IgD-negative memory B cell (primary cell): Measurements from ENCODE around the gene SMYD4. TPM values are rescaled to one million over a fixed set of nuclear protein-coding genes. Genes with fewer than 3 reads are reported as not detected.
"Not testable (repeated sequence)": the region's sequence is repeated elsewhere in the genome, so short reads cannot be mapped to it uniquely, and the experiment has no call there.

Experiments used
- H3K27ac Mint-ChIP-seq, 3 donors: one replicate each; pipeline ENCODE4 v1.8.0; 2020 to 2022; ENCODE audit warnings: mild to moderate bottlenecking in 3 of 3, mixed read lengths in 3 of 3, moderate library complexity in 1 of 3
- H3K27me3 Mint-ChIP-seq: one replicate; pipeline ENCODE4 v1.8.0; 2021; ENCODE audit warnings: mixed read lengths
- H3K36me3 Mint-ChIP-seq: one replicate; pipeline ENCODE4 v1.8.0; 2020; ENCODE audit warnings: mild to moderate bottlenecking, mixed read lengths
- H3K4me1 Mint-ChIP-seq, 3 donors: one replicate each; pipeline ENCODE4 v1.8.0; 2020 to 2022; ENCODE audit warnings: mixed read lengths in 3 of 3, mild to moderate bottlenecking in 1 of 3
- H3K4me3 Mint-ChIP-seq, 4 donors: one replicate each; pipeline ENCODE4 v1.8.0; 2020 to 2022; ENCODE audit warnings: mild to moderate bottlenecking in 4 of 4, mixed read lengths in 4 of 4, moderate library complexity in 3 of 4
- H3K9me3 Mint-ChIP-seq, 3 donors: one replicate each; pipeline ENCODE4 v1.8.0; 2020 to 2021; ENCODE audit warnings: mixed read lengths in 3 of 3, mild to moderate bottlenecking in 1 of 3
- polyA plus RNA-seq: library from polyadenylated mRNA; unstranded; fragments of 300-500 nt; fragmentation: Illumina TruSeq; gene quantifications from one replicate; pipeline ENCODE4 v1.2.3, GENCODE V29; 2021

SMYD4 gene
- polyA plus RNA-seq, 1 donor from 2014 or later: 12.7 TPM

DNA sequence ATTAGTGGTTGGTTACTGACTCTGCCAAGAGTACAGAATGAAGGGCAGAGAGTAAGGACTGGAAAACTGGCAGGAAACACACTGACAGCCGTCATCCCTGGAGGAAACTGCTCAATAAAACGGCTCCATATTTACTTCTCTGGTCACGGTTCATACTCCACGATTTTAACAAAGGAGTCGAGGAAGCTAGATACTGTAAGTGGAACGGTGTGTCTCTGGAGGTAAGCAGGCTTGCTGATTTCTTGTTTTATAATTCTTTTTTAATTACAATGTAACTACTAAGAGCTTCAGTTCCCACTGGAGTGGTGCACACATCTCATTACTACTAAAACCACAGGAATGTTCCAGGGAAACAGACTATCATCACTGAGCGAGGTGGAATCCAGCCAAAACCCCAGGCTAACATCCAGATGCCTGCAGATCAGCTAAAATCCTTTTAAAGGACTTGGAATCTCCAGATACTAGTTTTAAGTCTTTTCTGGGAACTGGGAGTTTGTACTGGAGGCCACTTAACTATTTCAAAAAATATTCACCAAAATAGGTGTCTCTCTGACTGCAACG, 50.1 kb downstream of the SMYD4 start:
- Mint-ChIP-seq H3K4me1 (peaks cover 15 to 22% (median 16%) of the 10 kb centered on the region in 3 donors), H3K4me3 (no peak overlapping the region), H3K27ac (peak overlapping the region in 1 of 3 donors; percentile 76), H3K27me3 (no peaks in the 10 kb centered on the region), H3K36me3 (peaks cover 12% of the 10 kb centered on the region), H3K9me3 (no peaks in the 10 kb centered on the region)

GRCh38 chr17:1776857-1777256, 52.8 kb downstream of the SMYD4 start:
- H3K9me3 Mint-ChIP-seq: no peaks in the 10 kb centered on the region
- H3K4me1 Mint-ChIP-seq: peaks cover 0 to 3% (median 1%) of the 10 kb centered on the region in 3 donors
- H3K36me3 Mint-ChIP-seq: peaks cover 5% of the 10 kb centered on the region
- H3K27me3 Mint-ChIP-seq: no peaks in the 10 kb centered on the region
- peak overlapping the region in 1 of 3 donors; percentile 47 for H3K27ac Mint-ChIP-seq
- H3K4me3 Mint-ChIP-seq: no peak overlapping the region

GRCh38 chr17:1776328-1776727, 53.4 kb downstream of the SMYD4 start:
- Mint-ChIP-seq H3K4me3 (no peak overlapping the region), H3K27me3 (no peaks in the 10 kb centered on the region), H3K4me1 (peaks cover 0 to 7% (median 6%) of the 10 kb centered on the region in 3 donors), H3K27ac (no peak overlapping the region), H3K9me3 (no peaks in the 10 kb centered on the region), H3K36me3 (peaks cover 6% of the 10 kb centered on the region)

- peak overlapping the region in 1 of 3 donors; percentile 19 for H3K27ac Mint-ChIP-seq
- H3K4me1 Mint-ChIP-seq: peaks cover 7 to 18% (median 13%) of the 10 kb centered on the region in 3 donors
- H3K4me3 Mint-ChIP-seq: no peak overlapping the region
Observed at GRCh38 chr17:1774390-1775176, 55.1 kb downstream of the SMYD4 start.

GRCh38 chr17:1773696-1774181, 56.0 kb downstream of the SMYD4 start:
- H3K27ac Mint-ChIP-seq: no peak overlapping the region
- H3K9me3 Mint-ChIP-seq: no peaks in the 10 kb centered on the region
- H3K36me3 Mint-ChIP-seq: peaks cover 6% of the 10 kb centered on the region
- peak overlapping the region in 1 of 4 donors; percentile 11 for H3K4me3 Mint-ChIP-seq
- H3K27me3 Mint-ChIP-seq: no peaks in the 10 kb centered on the region
- H3K4me1 Mint-ChIP-seq: peaks cover 8 to 20% (median 16%) of the 10 kb centered on the region in 3 donors

More at GRCh38 chr17:1774390-1775176, 55.1 kb downstream of the SMYD4 start:
- no peaks in the 10 kb centered on the region for H3K9me3 Mint-ChIP-seq
- H3K27me3 Mint-ChIP-seq: no peaks in the 10 kb centered on the region
- peaks cover 6% of the 10 kb centered on the region for H3K36me3 Mint-ChIP-seq

- peak overlapping the region in 2 of 3 donors; percentile 35 to 43 for H3K27ac Mint-ChIP-seq
- H3K9me3 Mint-ChIP-seq, H3K36me3 Mint-ChIP-seq, H3K27me3 Mint-ChIP-seq: not testable (repeated sequence)
- peak overlapping the region in 1 of 4 donors; percentile 11 for H3K4me3 Mint-ChIP-seq
- H3K4me1 Mint-ChIP-seq: peaks cover 8 to 20% (median 16%) of the 10 kb centered on the region in 3 donors
Observed at GRCh38 chr17:1773000-1773695, 56.6 kb downstream of the SMYD4 start.

DNA sequence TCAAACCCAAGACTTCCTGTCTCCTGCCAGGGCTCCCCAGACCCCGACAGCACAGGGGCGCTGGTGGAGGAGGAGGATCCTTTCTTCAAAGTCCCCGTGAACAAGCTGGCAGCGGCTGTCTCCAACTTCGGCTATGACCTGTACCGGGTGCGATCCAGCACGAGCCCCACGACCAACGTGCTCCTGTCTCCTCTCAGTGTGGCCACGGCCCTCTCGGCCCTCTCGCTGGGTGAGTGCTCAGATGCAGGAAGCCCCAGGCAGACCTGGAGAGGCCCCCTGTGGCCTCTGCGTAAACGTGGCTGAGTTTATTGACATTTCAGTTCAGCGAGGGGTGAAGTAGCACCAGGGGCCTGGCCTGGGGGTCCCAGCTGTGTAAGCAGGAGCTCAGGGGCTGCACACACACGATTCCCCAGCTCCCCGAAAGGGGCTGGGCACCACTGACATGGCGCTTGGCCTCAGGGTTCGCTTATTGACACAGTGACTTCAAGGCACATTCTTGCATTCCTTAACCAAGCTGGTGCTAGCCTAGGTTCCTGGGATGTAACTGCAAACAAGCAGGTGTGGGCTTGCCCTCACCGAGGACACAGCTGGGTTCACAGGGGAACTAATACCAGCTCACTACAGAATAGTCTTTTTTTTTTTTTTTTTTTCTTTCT, 59.8 kb downstream of the SMYD4 start:
- peaks cover 4% of the 10 kb centered on the region for H3K36me3 Mint-ChIP-seq
- peak overlapping the region in 3 of 4 donors; percentile 5 to 79 (median 78) for H3K4me3 Mint-ChIP-seq
- peaks cover 8 to 24% (median 17%) of the 10 kb centered on the region in 3 donors for H3K4me1 Mint-ChIP-seq
- no peaks in the 10 kb centered on the region for H3K9me3 Mint-ChIP-seq
- peak overlapping the region in 2 of 3 donors; percentile 88 to 94 for H3K27ac Mint-ChIP-seq
- H3K27me3 Mint-ChIP-seq: no peaks in the 10 kb centered on the region

- no peaks in the 10 kb centered on the region for H3K27me3 Mint-ChIP-seq
- no peak overlapping the region for H3K27ac Mint-ChIP-seq
- peaks cover 2% of the 10 kb centered on the region for H3K36me3 Mint-ChIP-seq
- peak overlapping the region in 2 of 4 donors; percentile 60 to 70 for H3K4me3 Mint-ChIP-seq
- H3K4me1 Mint-ChIP-seq: peaks cover 20 to 39% (median 35%) of the 10 kb centered on the region in 3 donors
- H3K9me3 Mint-ChIP-seq: no peaks in the 10 kb centered on the region
Observed at GRCh38 chr17:1767358-1767757, 62.3 kb downstream of the SMYD4 start.

DNA sequence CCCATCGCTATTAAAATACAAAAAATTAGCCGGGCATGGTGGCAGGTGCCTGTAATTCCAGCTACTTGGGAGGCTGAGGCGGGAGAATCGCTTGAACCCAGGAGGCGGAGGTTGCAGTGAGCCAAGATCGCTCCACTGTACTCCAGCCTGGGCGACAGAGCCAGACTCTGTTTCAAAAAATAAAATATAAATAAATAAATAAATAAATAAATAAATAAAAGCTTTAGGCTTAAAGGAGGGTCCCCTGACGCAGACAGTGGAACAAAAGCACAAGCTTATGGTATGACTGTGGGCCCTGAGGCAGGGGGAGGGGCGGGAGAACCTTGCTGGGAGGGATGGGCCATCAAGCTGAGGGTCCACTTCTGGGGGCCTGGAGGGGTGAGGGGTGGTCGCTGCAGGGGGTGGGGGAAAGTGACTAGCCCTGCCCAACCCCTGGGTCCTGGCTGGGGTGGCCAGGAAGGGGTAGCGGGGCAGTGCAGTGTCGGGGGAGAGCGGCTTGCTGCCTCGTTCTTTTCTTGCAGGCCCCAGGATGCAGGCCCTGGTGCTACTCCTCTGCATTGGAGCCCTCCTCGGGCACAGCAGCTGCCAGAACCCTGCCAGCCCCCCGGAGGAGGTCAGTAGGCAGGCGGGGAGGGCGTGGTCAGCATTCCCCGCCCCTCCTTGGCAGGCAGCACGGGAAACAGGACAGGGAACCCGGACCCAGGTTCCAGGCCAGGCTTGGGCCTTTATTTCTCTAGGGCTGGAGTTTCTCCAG, 63.1 kb downstream of the SMYD4 start:
- Mint-ChIP-seq H3K27ac (no peak overlapping the region), H3K9me3 (no peaks in the 10 kb centered on the region), H3K4me1 (peaks cover 20 to 38% (median 33%) of the 10 kb centered on the region in 3 donors), H3K27me3 (no peaks in the 10 kb centered on the region), H3K36me3 (peaks cover 2% of the 10 kb centered on the region), H3K4me3 (no peak overlapping the region)

- Mint-ChIP-seq H3K9me3 (no peaks in the 10 kb centered on the region), H3K4me3 (no peak overlapping the region), H3K4me1 (peaks cover 20 to 31% (median 30%) of the 10 kb centered on the region in 3 donors), H3K27me3 (no peaks in the 10 kb centered on the region), H3K36me3 (no peaks in the 10 kb centered on the region), H3K27ac (no peak overlapping the region)
Observed at GRCh38 chr17:1765576-1765975, 64.1 kb downstream of the SMYD4 start.

DNA sequence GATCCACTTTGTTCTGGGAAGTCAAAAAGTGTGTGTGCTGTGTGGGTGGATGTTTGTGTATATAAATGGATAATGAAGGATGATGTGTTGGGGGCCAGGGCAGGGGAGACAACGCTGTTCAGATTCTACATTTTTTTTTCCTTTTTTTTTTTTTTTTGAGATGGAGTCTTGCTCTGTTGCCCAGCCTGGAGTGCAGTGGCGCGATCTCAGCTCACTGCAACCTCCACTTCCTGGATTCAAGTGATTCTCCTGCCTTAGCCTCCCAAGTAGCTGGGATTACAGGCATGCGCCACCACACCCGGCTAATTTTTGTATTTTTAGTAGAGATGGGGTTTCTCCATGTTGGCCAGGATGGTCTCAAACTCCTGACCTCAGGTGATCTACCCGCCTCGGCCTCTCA, 65.0 kb downstream of the SMYD4 start:
- H3K9me3 Mint-ChIP-seq, H3K36me3 Mint-ChIP-seq, H3K27me3 Mint-ChIP-seq: not testable (repeated sequence)
- Mint-ChIP-seq H3K27ac (peak overlapping the region; percentile 83 to 89 (median 85)), H3K4me3 (peak overlapping the region in 3 of 4 donors; percentile 28 to 81 (median 33)), H3K4me1 (peaks cover 14 to 27% (median 26%) of the 10 kb centered on the region in 3 donors)

GRCh38 chr17:1764284-1764683, 65.4 kb downstream of the SMYD4 start:
- peak overlapping the region in 3 of 4 donors; percentile 28 to 81 (median 52) for H3K4me3 Mint-ChIP-seq
- H3K4me1 Mint-ChIP-seq: peaks cover 12 to 23% (median 23%) of the 10 kb centered on the region in 3 donors
- no peaks in the 10 kb centered on the region for H3K9me3 Mint-ChIP-seq
- H3K27me3 Mint-ChIP-seq: no peaks in the 10 kb centered on the region
- H3K36me3 Mint-ChIP-seq: no peaks in the 10 kb centered on the region
- H3K27ac Mint-ChIP-seq: peak overlapping the region; percentile 83 to 89 (median 85)

- Mint-ChIP-seq H3K36me3 (no peaks in the 10 kb centered on the region), H3K27ac (peak overlapping the region; percentile 72 to 89 (median 85)), H3K4me1 (peaks cover 16 to 28% (median 27%) of the 10 kb centered on the region in 3 donors), H3K4me3 (peak overlapping the region in 3 of 4 donors; percentile 7 to 81 (median 68)), H3K9me3 (no peaks in the 10 kb centered on the region), H3K27me3 (peaks cover 3% of the 10 kb centered on the region)
Observed at GRCh38 chr17:1762901-1763898, 66.5 kb downstream of the SMYD4 start.
